ENCODE data around the gene KLHL2.
"Not testable (repeated sequence)": the region's sequence is repeated elsewhere in the genome, so short reads cannot be mapped to it uniquely, and the experiment has no call there.

DNA sequence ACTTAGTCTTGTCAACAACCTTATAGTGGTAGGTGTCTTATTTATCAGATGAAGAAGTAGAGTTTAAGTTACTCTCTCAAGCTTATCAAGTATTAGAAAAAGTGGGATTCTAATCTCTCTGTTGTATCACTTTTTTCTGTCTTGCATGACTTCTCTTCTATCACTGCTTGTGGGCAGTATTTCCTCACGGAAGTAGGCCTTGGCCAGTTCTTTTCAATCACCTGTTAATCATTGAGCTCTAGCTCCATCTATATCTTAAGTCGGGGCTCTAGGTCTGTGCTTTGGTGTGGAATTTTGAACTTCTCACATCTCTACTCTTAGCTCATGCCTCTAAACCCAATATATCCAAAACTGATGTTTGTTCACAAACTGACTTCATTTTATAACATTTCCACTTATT lies 5.3 kb downstream of the KLHL2 start:
- TF ChIP-seq, protein P1, sequence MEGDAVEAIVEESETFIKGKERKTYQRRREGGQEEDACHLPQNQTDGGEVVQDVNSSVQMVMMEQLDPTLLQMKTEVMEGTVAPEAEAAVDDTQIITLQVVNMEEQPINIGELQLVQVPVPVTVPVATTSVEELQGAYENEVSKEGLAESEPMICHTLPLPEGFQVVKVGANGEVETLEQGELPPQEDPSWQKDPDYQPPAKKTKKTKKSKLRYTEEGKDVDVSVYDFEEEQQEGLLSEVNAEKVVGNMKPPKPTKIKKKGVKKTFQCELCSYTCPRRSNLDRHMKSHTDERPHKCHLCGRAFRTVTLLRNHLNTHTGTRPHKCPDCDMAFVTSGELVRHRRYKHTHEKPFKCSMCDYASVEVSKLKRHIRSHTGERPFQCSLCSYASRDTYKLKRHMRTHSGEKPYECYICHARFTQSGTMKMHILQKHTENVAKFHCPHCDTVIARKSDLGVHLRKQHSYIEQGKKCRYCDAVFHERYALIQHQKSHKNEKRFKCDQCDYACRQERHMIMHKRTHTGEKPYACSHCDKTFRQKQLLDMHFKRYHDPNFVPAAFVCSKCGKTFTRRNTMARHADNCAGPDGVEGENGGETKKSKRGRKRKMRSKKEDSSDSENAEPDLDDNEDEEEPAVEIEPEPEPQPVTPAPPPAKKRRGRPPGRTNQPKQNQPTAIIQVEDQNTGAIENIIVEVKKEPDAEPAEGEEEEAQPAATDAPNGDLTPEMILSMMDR (tag by site-specific recombination; IDR thresholded peaks at IDR 0.05) = not testable (repeated sequence)
- not testable (repeated sequence) for TF ChIP-seq ZNF324 (tag by site-specific recombination; IDR thresholded peaks at IDR 0.05); ZNF274 (IDR thresholded peaks at IDR 0.05; ENCODE audit: low read length); ZNF274 (tag by site-specific recombination; IDR thresholded peaks at IDR 0.05; ENCODE audit: borderline replicate concordance); GLI4 (tag by site-specific recombination; IDR thresholded peaks at IDR 0.05); ZNF837 (tag by site-specific recombination; IDR thresholded peaks at IDR 0.05); ZNF768 (tag by site-specific recombination; IDR thresholded peaks at IDR 0.05); YY1 (tag by site-specific recombination; IDR thresholded peaks at IDR 0.05); ZNF510 (tag by site-specific recombination; IDR thresholded peaks at IDR 0.05; ENCODE audit: insufficient replicate concordance)
- TF ChIP-seq, protein P2, sequence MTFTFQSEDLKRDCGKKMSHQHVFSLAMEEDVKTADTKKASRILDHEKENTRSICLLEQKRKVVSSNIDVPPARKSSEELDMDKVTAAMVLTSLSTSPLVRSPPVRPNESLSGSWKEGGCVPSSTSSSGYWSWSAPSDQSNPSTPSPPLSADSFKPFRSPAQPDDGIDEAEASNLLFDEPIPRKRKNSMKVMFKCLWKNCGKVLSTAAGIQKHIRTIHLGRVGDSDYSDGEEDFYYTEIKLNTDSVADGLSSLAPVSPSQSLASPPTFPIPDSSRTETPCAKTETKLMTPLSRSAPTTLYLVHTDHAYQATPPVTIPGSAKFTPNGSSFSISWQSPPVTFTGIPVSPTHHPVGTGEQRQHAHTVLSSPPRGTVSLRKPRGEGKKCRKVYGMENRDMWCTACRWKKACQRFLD (tag by site-specific recombination; IDR thresholded peaks at IDR 0.05) = not testable (repeated sequence)
- TF ChIP-seq, protein P3, sequence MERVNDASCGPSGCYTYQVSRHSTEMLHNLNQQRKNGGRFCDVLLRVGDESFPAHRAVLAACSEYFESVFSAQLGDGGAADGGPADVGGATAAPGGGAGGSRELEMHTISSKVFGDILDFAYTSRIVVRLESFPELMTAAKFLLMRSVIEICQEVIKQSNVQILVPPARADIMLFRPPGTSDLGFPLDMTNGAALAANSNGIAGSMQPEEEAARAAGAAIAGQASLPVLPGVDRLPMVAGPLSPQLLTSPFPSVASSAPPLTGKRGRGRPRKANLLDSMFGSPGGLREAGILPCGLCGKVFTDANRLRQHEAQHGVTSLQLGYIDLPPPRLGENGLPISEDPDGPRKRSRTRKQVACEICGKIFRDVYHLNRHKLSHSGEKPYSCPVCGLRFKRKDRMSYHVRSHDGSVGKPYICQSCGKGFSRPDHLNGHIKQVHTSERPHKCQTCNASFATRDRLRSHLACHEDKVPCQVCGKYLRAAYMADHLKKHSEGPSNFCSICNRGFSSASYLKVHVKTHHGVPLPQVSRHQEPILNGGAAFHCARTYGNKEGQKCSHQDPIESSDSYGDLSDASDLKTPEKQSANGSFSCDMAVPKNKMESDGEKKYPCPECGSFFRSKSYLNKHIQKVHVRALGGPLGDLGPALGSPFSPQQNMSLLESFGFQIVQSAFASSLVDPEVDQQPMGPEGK (tag by site-specific recombination; IDR thresholded peaks at IDR 0.05) = not testable (repeated sequence)
- TF ChIP-seq, protein P4, sequence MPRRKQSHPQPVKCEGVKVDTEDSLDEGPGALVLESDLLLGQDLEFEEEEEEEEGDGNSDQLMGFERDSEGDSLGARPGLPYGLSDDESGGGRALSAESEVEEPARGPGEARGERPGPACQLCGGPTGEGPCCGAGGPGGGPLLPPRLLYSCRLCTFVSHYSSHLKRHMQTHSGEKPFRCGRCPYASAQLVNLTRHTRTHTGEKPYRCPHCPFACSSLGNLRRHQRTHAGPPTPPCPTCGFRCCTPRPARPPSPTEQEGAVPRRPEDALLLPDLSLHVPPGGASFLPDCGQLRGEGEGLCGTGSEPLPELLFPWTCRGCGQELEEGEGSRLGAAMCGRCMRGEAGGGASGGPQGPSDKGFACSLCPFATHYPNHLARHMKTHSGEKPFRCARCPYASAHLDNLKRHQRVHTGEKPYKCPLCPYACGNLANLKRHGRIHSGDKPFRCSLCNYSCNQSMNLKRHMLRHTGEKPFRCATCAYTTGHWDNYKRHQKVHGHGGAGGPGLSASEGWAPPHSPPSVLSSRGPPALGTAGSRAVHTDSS (tag by site-specific recombination; IDR thresholded peaks at IDR 0.05) = not testable (repeated sequence)
- TF ChIP-seq, protein P5, sequence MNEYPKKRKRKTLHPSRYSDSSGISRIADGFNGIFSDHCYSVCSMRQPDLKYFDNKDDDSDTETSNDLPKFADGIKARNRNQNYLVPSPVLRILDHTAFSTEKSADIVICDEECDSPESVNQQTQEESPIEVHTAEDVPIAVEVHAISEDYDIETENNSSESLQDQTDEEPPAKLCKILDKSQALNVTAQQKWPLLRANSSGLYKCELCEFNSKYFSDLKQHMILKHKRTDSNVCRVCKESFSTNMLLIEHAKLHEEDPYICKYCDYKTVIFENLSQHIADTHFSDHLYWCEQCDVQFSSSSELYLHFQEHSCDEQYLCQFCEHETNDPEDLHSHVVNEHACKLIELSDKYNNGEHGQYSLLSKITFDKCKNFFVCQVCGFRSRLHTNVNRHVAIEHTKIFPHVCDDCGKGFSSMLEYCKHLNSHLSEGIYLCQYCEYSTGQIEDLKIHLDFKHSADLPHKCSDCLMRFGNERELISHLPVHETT (tag by site-specific recombination; IDR thresholded peaks at IDR 0.05) = not testable (repeated sequence)

Data from HEK293 (cell line).